Activated CD4-positive, alpha-beta T cell treated with anti-CD3 and anti-CD28 coated beads for 4 hours (primary cell): ENCODE results near the gene ANKRD23.
"Not testable (repeated sequence)": the region's sequence is repeated elsewhere in the genome, so short reads cannot be mapped to it uniquely, and the experiment has no call there.

Experiments
- DNase-seq, 2 donors: peaks; one replicate each; pipeline ENCODE4 v3.0.0-alpha.2; 2020

Gene ANKRD23

GRCh38 chr2:96863056-96863455 lies 19.2 kb upstream of the ANKRD23 start:
- DNase-seq, result not testable (repeated sequence)

GRCh38 chr2:96861074-96861473 lies 17.3 kb upstream of the ANKRD23 start:
- DNase-seq, result no peak

GRCh38 chr2:96860065-96861029 lies 16.5 kb upstream of the ANKRD23 start:
- peak; percentile 54 to 60 for DNase-seq

- no peak for DNase-seq
Measured at GRCh38 chr2:96859681-96860064, 15.9 kb upstream of the ANKRD23 start.

GRCh38 chr2:96859099-96859649 lies 15.4 kb upstream of the ANKRD23 start:
- no peak for DNase-seq

GRCh38 chr2:96857667-96858372 lies 14.0 kb upstream of the ANKRD23 start, which contains the start of gene ANKRD39:
ANKRD39 (minus strand) TSS chr2:96858016; CDS start chr2:96857987, 29 bp downstream.
- DNase-seq, result peak; percentile 97 to 98

- peak in 1 of 2 donors; percentile 35 for DNase-seq
Measured at GRCh38 chr2:96856776-96857666, 13.2 kb upstream of the ANKRD23 start.

- no peak for DNase-seq
Measured at GRCh38 chr2:96853321-96853720, 9.5 kb upstream of the ANKRD23 start.

- DNase-seq, result no peak
Measured at GRCh38 chr2:96852667-96853066, 8.8 kb upstream of the ANKRD23 start.

- no peak for DNase-seq
Measured at GRCh38 chr2:96848264-96848663, 4.4 kb upstream of the ANKRD23 start.

- DNase-seq, result no peak
Measured at GRCh38 chr2:96847586-96847985, 3.8 kb upstream of the ANKRD23 start.

- DNase-seq, result no peak
Measured at GRCh38 chr2:96846825-96847224, 3.0 kb upstream of the ANKRD23 start.

- no peak for DNase-seq
Measured at GRCh38 chr2:96844405-96844808, 586 bp upstream of the ANKRD23 start.

- DNase-seq, result no peak
Measured at GRCh38 chr2:96842600-96842999, 1.2 kb downstream of the ANKRD23 start.

GRCh38 chr2:96841701-96842495 lies 1.9 kb downstream of the ANKRD23 start:
- no peak for DNase-seq

GRCh38 chr2:96839875-96840850 lies 3.7 kb downstream of the ANKRD23 start:
- no peak for DNase-seq

GRCh38 chr2:96839293-96839874 lies 4.4 kb downstream of the ANKRD23 start:
- peak; percentile 76 to 83 for DNase-seq

- no peak for DNase-seq
Measured at GRCh38 chr2:96838345-96839292, 5.2 kb downstream of the ANKRD23 start.

- DNase-seq, result no peak
Measured at GRCh38 chr2:96837575-96837974, 6.2 kb downstream of the ANKRD23 start.
